Measurements from ENCODE around the gene MRTFB. TPM values are rescaled to one million over a fixed set of nuclear protein-coding genes. Genes with fewer than 3 reads are reported as not detected.
A peak's percentile ranks its signal among the peaks of the same experiment; 100 is the strongest.

The MRTFB gene
- total and polyA plus RNA-seq, 2 of the 13 experiments (the other 11 are each of a cell fraction or from before 2014, with no cell fraction given), result 11.4 to 14.0 TPM

GRCh38 chr16:14112539-14112856 lies 41.4 kb downstream of the MRTFB start (continued):
- TF ChIP-seq ARID4A (CRISPR knock-in tag; IDR thresholded peaks at IDR 0.05; ENCODE audit: borderline replicate concordance), result no peak; the same call in 1 of the 2 replicates
- TF ChIP-seq SAFB2 (CRISPR knock-in tag; IDR thresholded peaks at IDR 0.05; ENCODE audit: borderline replicate concordance, low read depth), result no peak
- no peak for TF ChIP-seq ZHX1 (CRISPR knock-in tag; IDR thresholded peaks at IDR 0.05; ENCODE audit: low read depth)
- TF ChIP-seq RFX1 (IDR thresholded peaks at IDR 0.05), result no peak
- TF ChIP-seq ARHGAP35 (CRISPR knock-in tag; IDR thresholded peaks at IDR 0.05; ENCODE audit: borderline replicate concordance), result no peak
- TF ChIP-seq ZNF773 (CRISPR knock-in tag; IDR thresholded peaks at IDR 0.05; ENCODE audit: borderline replicate concordance), result no peak
- no peak for TF ChIP-seq ZNF276 (CRISPR knock-in tag; IDR thresholded peaks at IDR 0.05; ENCODE audit: low read depth)
- TF ChIP-seq ZNF264 (CRISPR knock-in tag; IDR thresholded peaks at IDR 0.05), result 0 out of 2 replicates have a peak, but pooled peaks have one; percentile 9
- TF ChIP-seq ZNF616 (CRISPR knock-in tag; IDR thresholded peaks at IDR 0.05; ENCODE audit: low read depth), result no peak
- TF ChIP-seq ZNF33A (CRISPR knock-in tag; IDR thresholded peaks at IDR 0.05; ENCODE audit: borderline replicate concordance), result no peak
- TF ChIP-seq ZBTB7A (CRISPR knock-in tag; IDR thresholded peaks at IDR 0.05), result no peak
- TF ChIP-seq FOSL2 (CRISPR knock-in tag; IDR thresholded peaks at IDR 0.05), result no peak
- TF ChIP-seq ZNF501 (CRISPR knock-in tag; IDR thresholded peaks at IDR 0.05), result no peak
- TF ChIP-seq SMC3 (IDR thresholded peaks at IDR 0.05; ENCODE audit: low read length), result no peak
- no peak for TF ChIP-seq HOXA7 (CRISPR knock-in tag; IDR thresholded peaks at IDR 0.05)
- TF ChIP-seq MAFG (CRISPR knock-in tag; IDR thresholded peaks at IDR 0.05), result no peak
- no peak for TF ChIP-seq ATF7-NPFF (CRISPR knock-in tag; IDR thresholded peaks at IDR 0.05; ENCODE audit: low read depth)
- no peak for TF ChIP-seq IKZF1 (IDR thresholded peaks at IDR 0.05)
- TF ChIP-seq ZNF430 (CRISPR knock-in tag; IDR thresholded peaks at IDR 0.05), result no peak
- no peak for TF ChIP-seq NKX3-1 (CRISPR knock-in tag; IDR thresholded peaks at IDR 0.05)
- TF ChIP-seq HNF4A (CRISPR knock-in tag; IDR thresholded peaks at IDR 0.05), result no peak
- no peak for TF ChIP-seq THYN1 (CRISPR knock-in tag; IDR thresholded peaks at IDR 0.05; ENCODE audit: borderline replicate concordance, low read depth)
- TF ChIP-seq ARID2 (CRISPR knock-in tag; IDR thresholded peaks at IDR 0.05; ENCODE audit: borderline replicate concordance), result no peak

Measured in HepG2 (cell line).